ENCODE data around the gene SH3BP1. TPM values are rescaled to one million over a fixed set of nuclear protein-coding genes. Genes with fewer than 3 reads are reported as not detected.
A peak's percentile ranks its signal among the peaks of the same experiment; 100 is the strongest.

Gene SH3BP1
- total and polyA plus RNA-seq, 2 of the 13 experiments (the other 11 are each of a cell fraction or from before 2014, with no cell fraction given) = 8.4 to 18.5 TPM

DNA sequence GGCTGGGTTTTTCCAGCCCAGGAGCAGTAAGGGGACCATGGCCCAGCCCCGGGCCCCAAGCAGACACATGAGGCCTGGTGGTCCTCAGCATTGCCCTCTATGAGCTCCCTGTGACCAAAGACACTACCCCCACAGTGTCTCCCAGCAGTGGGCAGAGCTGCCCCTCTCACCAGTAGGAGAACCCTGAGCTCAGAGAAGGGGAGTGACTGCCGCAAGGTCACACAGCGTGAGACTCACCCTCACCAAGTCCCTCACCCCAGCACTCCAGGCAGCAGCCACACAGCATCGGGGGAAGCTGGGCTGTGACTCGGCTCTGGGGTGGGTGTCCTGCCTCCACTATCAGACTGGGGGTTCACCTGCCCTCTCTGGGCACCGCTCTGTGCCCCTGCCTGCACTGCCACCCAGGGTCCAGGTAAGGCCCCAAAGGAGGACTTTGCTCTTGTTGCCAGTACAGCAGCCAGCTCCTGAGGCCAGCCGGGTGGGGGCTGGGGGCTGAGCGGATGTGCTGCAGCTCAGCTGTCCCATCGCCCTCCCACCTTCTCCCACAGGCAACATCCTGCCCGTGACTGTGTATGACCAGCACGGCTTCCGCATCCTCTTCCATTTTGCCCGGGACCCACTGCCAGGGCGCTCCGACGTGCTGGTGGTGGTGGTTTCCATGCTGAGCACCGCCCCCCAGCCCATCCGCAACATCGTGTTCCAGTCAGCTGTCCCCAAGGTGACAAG, 7.9 kb upstream of the SH3BP1 start (continued):
- TF ChIP-seq CHD4 (IDR thresholded peaks at IDR 0.05; ENCODE audit: borderline replicate concordance, low read length) (peak; percentile 57; the same call in 1 of the 2 replicates), BRD4 (CRISPR knock-in tag; IDR thresholded peaks at IDR 0.05) (0 out of 2 replicates have a peak, but pooled peaks have one; percentile 27), GABPA (IDR thresholded peaks at IDR 0.05; ENCODE audit: low read depth, low read length) (peak; percentile 56), GABPA (CRISPR knock-in tag; IDR thresholded peaks at IDR 0.05; ENCODE audit: low read depth) (peak; percentile 74), ZNF737 (CRISPR knock-in tag; IDR thresholded peaks at IDR 0.05; ENCODE audit: borderline replicate concordance) (no peak), HNF4A (CRISPR knock-in tag; IDR thresholded peaks at IDR 0.05) (peak; percentile 90), MYC (CRISPR knock-in tag; IDR thresholded peaks at IDR 0.05; ENCODE audit: borderline replicate concordance) (peak; percentile 75; the same call in 1 of the 2 replicates), ZBTB20 (CRISPR knock-in tag; IDR thresholded peaks at IDR 0.05; ENCODE audit: borderline replicate concordance, low read depth) (0 out of 2 replicates have a peak, but pooled peaks have one; percentile 45), RARA (CRISPR knock-in tag; IDR thresholded peaks at IDR 0.05) (peak; percentile 46), FOXK1 (CRISPR knock-in tag; IDR thresholded peaks at IDR 0.05; ENCODE audit: borderline replicate concordance, low read depth) (peak; percentile 56; the same call in 1 of the 2 replicates), ZNF180 (CRISPR knock-in tag; IDR thresholded peaks at IDR 0.05; ENCODE audit: borderline replicate concordance, low read depth) (no peak)
- TF ChIP-seq, protein P1, sequence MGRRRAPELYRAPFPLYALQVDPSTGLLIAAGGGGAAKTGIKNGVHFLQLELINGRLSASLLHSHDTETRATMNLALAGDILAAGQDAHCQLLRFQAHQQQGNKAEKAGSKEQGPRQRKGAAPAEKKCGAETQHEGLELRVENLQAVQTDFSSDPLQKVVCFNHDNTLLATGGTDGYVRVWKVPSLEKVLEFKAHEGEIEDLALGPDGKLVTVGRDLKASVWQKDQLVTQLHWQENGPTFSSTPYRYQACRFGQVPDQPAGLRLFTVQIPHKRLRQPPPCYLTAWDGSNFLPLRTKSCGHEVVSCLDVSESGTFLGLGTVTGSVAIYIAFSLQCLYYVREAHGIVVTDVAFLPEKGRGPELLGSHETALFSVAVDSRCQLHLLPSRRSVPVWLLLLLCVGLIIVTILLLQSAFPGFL (CRISPR knock-in tag; IDR thresholded peaks at IDR 0.05) = no peak
- TF ChIP-seq, protein P2, sequence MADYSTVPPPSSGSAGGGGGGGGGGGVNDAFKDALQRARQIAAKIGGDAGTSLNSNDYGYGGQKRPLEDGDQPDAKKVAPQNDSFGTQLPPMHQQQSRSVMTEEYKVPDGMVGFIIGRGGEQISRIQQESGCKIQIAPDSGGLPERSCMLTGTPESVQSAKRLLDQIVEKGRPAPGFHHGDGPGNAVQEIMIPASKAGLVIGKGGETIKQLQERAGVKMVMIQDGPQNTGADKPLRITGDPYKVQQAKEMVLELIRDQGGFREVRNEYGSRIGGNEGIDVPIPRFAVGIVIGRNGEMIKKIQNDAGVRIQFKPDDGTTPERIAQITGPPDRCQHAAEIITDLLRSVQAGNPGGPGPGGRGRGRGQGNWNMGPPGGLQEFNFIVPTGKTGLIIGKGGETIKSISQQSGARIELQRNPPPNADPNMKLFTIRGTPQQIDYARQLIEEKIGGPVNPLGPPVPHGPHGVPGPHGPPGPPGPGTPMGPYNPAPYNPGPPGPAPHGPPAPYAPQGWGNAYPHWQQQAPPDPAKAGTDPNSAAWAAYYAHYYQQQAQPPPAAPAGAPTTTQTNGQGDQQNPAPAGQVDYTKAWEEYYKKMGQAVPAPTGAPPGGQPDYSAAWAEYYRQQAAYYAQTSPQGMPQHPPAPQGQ (CRISPR knock-in tag; IDR thresholded peaks at IDR 0.05; ENCODE audit: borderline replicate concordance) = 0 out of 2 replicates have a peak, but pooled peaks have one; percentile 50
- TF ChIP-seq, protein P3, sequence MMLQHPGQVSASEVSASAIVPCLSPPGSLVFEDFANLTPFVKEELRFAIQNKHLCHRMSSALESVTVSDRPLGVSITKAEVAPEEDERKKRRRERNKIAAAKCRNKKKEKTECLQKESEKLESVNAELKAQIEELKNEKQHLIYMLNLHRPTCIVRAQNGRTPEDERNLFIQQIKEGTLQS (CRISPR knock-in tag; IDR thresholded peaks at IDR 0.05) = 0 out of 2 replicates have a peak, but pooled peaks have one; percentile 7
- TF ChIP-seq, protein P4, sequence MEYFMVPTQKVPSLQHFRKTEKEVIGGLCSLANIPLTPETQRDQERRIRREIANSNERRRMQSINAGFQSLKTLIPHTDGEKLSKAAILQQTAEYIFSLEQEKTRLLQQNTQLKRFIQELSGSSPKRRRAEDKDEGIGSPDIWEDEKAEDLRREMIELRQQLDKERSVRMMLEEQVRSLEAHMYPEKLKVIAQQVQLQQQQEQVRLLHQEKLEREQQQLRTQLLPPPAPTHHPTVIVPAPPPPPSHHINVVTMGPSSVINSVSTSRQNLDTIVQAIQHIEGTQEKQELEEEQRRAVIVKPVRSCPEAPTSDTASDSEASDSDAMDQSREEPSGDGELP (IDR thresholded peaks at IDR 0.05; ENCODE audit: borderline replicate concordance, low read depth) = peak; percentile 98
- TF ChIP-seq, protein P5, sequence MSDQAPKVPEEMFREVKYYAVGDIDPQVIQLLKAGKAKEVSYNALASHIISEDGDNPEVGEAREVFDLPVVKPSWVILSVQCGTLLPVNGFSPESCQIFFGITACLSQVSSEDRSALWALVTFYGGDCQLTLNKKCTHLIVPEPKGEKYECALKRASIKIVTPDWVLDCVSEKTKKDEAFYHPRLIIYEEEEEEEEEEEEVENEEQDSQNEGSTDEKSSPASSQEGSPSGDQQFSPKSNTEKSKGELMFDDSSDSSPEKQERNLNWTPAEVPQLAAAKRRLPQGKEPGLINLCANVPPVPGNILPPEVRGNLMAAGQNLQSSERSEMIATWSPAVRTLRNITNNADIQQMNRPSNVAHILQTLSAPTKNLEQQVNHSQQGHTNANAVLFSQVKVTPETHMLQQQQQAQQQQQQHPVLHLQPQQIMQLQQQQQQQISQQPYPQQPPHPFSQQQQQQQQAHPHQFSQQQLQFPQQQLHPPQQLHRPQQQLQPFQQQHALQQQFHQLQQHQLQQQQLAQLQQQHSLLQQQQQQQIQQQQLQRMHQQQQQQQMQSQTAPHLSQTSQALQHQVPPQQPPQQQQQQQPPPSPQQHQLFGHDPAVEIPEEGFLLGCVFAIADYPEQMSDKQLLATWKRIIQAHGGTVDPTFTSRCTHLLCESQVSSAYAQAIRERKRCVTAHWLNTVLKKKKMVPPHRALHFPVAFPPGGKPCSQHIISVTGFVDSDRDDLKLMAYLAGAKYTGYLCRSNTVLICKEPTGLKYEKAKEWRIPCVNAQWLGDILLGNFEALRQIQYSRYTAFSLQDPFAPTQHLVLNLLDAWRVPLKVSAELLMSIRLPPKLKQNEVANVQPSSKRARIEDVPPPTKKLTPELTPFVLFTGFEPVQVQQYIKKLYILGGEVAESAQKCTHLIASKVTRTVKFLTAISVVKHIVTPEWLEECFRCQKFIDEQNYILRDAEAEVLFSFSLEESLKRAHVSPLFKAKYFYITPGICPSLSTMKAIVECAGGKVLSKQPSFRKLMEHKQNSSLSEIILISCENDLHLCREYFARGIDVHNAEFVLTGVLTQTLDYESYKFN (CRISPR knock-in tag; conservative IDR thresholded peaks at IDR 0.05) = peak; percentile 94

Measured in HepG2 (cell line).